Measurements from ENCODE around the gene BBS12. TPM values are rescaled to one million over a fixed set of nuclear protein-coding genes. Genes with fewer than 3 reads are reported as not detected.

BBS12 gene
- total RNA-seq, 1 donor from 2014 or later, result 4.7 TPM

DNA sequence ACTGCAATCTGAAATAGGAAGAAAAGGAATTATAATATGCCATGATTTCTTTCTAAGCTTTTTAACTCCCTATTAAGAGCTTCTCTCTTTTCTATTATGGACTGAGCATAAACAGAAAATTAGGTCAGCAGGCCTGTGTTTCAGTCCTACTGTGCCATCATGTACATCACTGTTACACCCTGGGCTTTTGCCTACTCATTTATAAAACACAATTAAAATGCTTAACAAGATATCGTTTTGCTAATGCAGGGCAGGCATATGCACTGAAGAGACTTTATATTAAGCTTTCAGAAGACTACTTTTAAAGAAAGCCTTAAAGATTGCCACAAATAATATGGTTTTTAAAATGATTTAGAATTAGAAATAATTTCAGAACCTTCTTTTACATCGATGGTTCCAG, 828 bp upstream of the BBS12 start:
- Mint-ChIP-seq H3K27ac (no peak overlapping the region), H3K4me1 (peaks cover 24% of the 10 kb centered on the region), H3K9me3 (no peaks in the 10 kb centered on the region), H3K4me3 (peak overlapping the region; percentile 94), H3K27me3 (no peaks in the 10 kb centered on the region), H3K36me3 (ENCODE audit: low read depth) (peaks cover 8% of the 10 kb centered on the region)
- no peak for DNase-seq
- intact Hi-C loops (cut with micrococcal nuclease), result loop anchor here (1.0 to 2.0 kb wide), 6 partner anchors 15 to 200 kb away; a partner anchor contains a TSS

DNA sequence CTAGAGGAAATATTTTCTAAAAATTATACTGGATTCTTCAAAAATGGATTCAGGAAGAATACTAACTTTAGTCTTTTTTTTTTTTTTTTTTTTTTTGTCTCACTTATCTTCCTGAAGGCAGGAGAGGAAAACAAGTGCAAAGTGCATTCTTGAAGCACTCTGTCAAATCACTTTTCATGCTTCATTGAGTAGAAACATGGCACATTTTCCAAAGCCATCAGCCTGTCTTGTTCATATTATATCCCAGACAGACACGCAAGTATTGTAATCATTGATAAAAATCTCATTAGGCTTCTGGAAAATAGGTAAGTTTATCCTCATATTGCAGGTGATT, 1.2 kb downstream of the BBS12 start:
- DNase-seq, result no peak
- intact Hi-C loops (cut with micrococcal nuclease), result loop anchor here (2.0 kb wide), 1 partner anchor 17 kb away; no protein-coding TSS in a partner anchor
- H3K27ac Mint-ChIP-seq, result peak overlapping the region; percentile 96
- peak overlapping the region; percentile 94 for H3K4me3 Mint-ChIP-seq
- H3K9me3 Mint-ChIP-seq, result no peaks in the 10 kb centered on the region
- peaks cover 17% of the 10 kb centered on the region for H3K36me3 Mint-ChIP-seq (ENCODE audit: low read depth)
- H3K27me3 Mint-ChIP-seq, result no peaks in the 10 kb centered on the region
- peaks cover 22% of the 10 kb centered on the region for H3K4me1 Mint-ChIP-seq

DNA sequence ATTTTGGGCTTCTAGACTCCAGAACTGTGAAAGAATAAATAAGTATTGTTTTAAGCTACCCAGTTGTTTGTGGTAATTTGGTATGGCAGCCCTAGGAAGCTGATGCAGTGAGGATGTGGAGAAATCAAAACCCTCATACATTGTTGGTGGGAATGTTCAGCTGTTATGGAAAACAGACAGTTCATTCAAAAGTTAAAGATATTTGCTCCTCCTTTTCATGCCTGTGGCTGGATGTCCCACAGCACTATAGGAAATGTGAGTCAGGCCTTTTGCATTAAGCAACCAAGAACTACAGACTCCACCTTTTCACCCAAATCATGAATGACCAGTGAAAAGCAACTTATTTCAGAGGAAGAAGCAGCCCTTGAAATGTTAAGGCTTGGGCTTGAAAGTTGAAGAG, 6.7 kb downstream of the BBS12 start:
- Mint-ChIP-seq H3K36me3 (ENCODE audit: low read depth) (peaks cover 37% of the 10 kb centered on the region), H3K9me3 (no peaks in the 10 kb centered on the region), H3K4me3 (no peak overlapping the region), H3K4me1 (peaks cover 7% of the 10 kb centered on the region), H3K27ac (no peak overlapping the region), H3K27me3 (no peaks in the 10 kb centered on the region)
- intact Hi-C loops (cut with micrococcal nuclease), result no loop called here
- DNase-seq, result no peak

DNA sequence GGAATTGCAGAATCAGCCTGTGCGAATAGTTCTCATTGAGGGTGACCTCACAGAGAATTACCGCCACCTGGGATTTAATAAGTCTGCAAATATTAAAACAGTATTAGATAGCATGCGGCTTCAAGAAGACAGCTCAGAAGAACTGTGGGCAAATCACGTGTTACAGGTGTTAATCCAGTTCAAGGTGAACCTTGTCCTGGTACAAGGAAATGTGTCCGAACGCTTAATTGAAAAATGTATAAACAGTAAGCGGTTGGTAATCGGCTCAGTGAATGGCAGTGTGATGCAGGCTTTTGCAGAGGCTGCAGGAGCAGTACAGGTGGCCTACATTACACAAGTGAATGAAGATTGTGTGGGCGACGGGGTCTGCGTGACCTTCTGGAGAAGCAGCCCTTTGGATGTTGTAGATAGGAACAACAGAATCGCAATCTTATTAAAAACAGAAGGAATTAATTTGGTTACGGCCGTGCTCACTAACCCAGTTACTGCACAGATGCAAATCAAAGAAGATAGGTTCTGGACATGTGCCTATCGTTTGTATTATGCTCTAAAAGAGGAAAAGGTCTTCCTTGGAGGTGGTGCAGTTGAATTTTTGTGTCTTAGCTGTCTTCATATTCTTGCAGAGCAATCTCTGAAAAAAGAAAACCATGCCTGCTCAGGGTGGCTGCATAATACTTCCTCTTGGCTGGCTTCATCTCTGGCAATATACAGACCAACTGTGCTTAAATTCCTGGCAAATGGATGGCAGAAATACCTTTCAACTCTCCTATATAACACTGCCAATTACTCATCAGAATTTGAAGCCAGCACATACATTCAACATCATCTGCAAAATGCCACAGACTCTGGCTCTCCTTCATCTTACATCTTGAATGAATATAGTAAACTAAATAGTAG, 10.7 kb downstream of the BBS12 start:
- H3K27ac Mint-ChIP-seq, result no peak overlapping the region
- no peaks in the 10 kb centered on the region for H3K27me3 Mint-ChIP-seq
- peaks cover 6% of the 10 kb centered on the region for H3K9me3 Mint-ChIP-seq
- no peak for DNase-seq
- peaks cover 14% of the 10 kb centered on the region for H3K4me1 Mint-ChIP-seq
- intact Hi-C loops (cut with micrococcal nuclease), result no loop called here
- H3K4me3 Mint-ChIP-seq, result no peak overlapping the region
- peaks cover 36% of the 10 kb centered on the region for H3K36me3 Mint-ChIP-seq (ENCODE audit: low read depth)

DNA sequence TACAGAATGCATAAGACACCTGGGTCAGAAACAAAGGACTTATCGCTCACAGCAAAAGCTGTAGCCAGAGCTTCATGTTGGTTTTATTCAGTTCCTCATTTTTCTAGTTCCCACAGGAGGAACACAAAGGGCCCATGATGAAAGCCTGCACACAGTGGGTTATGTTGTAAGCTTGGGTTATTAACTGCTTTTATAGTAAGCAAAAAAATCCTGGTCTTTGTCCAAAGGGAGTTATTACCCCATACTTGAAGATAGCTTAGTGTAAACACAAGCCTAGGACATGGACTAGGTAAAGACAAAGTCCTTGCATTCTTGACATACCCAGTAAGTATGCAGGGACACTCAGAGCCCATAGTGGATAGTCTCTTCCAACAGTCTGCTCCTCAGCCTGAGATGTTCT, 11.7 kb downstream of the BBS12 start:
- H3K4me1 Mint-ChIP-seq, result peaks cover 14% of the 10 kb centered on the region
- no peaks in the 10 kb centered on the region for H3K27me3 Mint-ChIP-seq
- intact Hi-C loops (cut with micrococcal nuclease), result no loop called here

DNA sequence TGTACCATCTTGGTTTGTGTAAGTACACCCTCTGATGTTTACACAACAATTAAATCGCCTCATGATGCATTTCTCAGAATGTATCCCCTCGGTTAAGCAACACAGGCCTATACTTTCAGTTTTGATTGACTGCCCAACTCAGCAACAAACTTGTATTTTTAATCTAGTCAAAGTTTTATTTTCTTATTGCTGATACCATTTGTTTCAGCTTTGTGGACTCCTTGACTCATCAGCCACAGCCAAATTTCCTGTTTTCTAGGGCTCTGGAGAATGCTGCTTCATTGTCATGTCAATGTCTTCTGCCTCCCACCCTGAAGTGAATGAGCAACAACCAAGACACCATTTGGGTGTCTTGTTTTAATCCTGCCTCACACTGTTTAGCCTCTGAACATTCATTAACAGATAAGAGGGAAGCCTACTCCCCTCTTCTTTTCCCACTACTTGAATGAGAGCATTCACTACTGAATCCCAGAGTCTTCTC, 14.0 kb downstream of the BBS12 start:
- peaks cover 6% of the 10 kb centered on the region for H3K9me3 Mint-ChIP-seq
- H3K27ac Mint-ChIP-seq, result peak overlapping the region; percentile 88
- H3K36me3 Mint-ChIP-seq (ENCODE audit: low read depth), result peaks cover 27% of the 10 kb centered on the region
- H3K27me3 Mint-ChIP-seq, result peaks cover 7% of the 10 kb centered on the region
- peaks cover 18% of the 10 kb centered on the region for H3K4me1 Mint-ChIP-seq
- peak overlapping the region; percentile 54 for H3K4me3 Mint-ChIP-seq
- intact Hi-C loops (cut with micrococcal nuclease), result loop anchor here (1.0 to 2.0 kb wide), 2 partner anchors 14 to 18 kb away; partner anchors contain the start of gene BBS12
- DNase-seq, result peak; percentile 75

More for the DNA sequence above, 11.7 kb downstream of the BBS12 start:
- no peak overlapping the region for H3K4me3 Mint-ChIP-seq
- H3K9me3 Mint-ChIP-seq, result peaks cover 6% of the 10 kb centered on the region
- H3K36me3 Mint-ChIP-seq (ENCODE audit: low read depth), result peaks cover 30% of the 10 kb centered on the region
- no peak overlapping the region for H3K27ac Mint-ChIP-seq
- no peak for DNase-seq

DNA sequence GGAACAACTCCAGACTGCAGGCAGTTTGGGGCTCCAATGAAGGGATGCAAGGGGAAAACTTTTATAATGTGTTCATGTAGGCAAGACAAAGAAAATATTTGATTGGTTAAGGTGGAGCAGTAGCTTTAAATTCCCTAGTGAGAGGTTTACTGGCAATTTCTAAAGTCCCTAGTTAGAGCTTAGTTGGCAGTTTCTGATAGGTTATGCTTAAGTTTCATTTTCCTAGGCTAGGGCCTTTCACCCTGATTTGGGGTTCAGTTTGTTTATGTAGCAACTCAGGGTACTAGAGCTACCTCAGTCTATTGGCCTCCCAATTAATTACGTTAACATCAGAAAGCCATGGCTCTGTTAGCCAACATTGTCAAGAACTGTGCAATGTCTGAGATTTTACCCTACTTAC, 14.6 kb downstream of the BBS12 start:
- peak overlapping the region; percentile 88 for H3K27ac Mint-ChIP-seq
- intact Hi-C loops (cut with micrococcal nuclease), result loop anchor here (2.0 kb wide), 1 partner anchor 18 kb away; no protein-coding TSS in a partner anchor
- DNase-seq, result no peak
- peaks cover 18% of the 10 kb centered on the region for H3K4me1 Mint-ChIP-seq
- H3K9me3 Mint-ChIP-seq, result peaks cover 6% of the 10 kb centered on the region
- peaks cover 12% of the 10 kb centered on the region for H3K27me3 Mint-ChIP-seq
- H3K36me3 Mint-ChIP-seq (ENCODE audit: low read depth), result peaks cover 25% of the 10 kb centered on the region
- H3K4me3 Mint-ChIP-seq, result peak overlapping the region; percentile 54

DNA sequence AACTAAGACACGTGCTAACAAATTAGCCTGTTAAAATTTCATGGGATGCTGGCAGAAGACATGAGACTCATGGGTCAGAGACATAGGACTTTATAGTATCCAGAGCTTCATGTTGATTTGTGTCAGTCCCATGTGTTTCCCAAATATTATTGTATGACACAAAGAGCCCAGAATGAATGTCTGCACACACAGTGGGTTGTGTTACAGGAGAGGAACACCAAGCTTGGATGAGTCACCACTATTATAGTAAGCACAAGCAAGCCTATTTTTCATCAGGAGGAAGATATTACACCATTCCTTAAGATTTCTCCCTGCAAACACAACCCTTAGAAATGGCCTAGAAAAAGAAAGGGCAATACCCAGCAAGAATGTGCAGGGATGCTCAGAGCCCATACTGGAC, 15.4 kb downstream of the BBS12 start:
- H3K9me3 Mint-ChIP-seq, result peaks cover 6% of the 10 kb centered on the region
- intact Hi-C loops (cut with micrococcal nuclease), result loop anchor here (2.0 kb wide), 1 partner anchor 17 kb away; no protein-coding TSS in a partner anchor
- peaks cover 18% of the 10 kb centered on the region for H3K27me3 Mint-ChIP-seq
- no peak overlapping the region for H3K4me3 Mint-ChIP-seq
- peaks cover 19% of the 10 kb centered on the region for H3K36me3 Mint-ChIP-seq (ENCODE audit: low read depth)
- DNase-seq, result no peak
- peaks cover 18% of the 10 kb centered on the region for H3K4me1 Mint-ChIP-seq
- H3K27ac Mint-ChIP-seq, result no peak overlapping the region

DNA sequence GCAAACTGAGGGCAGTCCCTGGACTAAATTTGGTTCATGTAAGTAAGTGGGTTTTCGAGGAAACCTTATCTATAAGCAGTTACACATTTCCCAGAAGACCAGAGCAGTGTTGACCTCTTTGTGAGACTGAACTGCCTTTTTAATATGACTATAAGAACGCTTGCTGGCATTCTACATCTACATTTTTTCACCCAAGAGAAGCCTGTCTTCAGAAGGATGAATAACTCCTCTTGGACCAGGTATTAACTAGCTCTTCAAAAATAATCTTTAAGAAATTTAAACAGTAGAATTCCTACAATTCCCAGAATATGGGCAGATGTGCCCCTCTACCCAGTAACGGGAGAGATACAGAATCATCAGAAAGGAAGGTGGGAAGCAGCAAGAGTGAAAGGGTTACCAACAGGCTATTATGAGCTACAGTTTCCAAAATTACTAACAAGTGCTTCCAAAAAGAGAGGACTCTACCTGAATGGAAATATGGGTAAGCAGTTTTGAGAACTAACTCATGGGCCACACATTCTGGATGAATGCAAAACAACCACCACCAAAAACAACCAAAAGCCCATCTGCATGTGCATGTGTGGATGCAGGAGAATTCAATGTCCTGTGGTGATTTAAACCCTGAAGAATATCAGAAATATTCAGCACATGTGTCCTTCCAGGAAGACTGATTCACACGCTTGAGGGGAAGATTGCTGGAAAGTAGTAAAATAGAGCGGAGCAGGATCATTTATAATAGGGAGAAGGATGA, 17.4 kb downstream of the BBS12 start:
- H3K4me3 Mint-ChIP-seq, result no peak overlapping the region
- no peak overlapping the region for H3K27ac Mint-ChIP-seq
- peaks cover 20% of the 10 kb centered on the region for H3K4me1 Mint-ChIP-seq
- peaks cover 31% of the 10 kb centered on the region for H3K27me3 Mint-ChIP-seq
- intact Hi-C loops (cut with micrococcal nuclease), result no loop called here
- H3K36me3 Mint-ChIP-seq (ENCODE audit: low read depth), result peaks cover 12% of the 10 kb centered on the region
- no peak for DNase-seq
- peaks cover 4% of the 10 kb centered on the region for H3K9me3 Mint-ChIP-seq

DNA sequence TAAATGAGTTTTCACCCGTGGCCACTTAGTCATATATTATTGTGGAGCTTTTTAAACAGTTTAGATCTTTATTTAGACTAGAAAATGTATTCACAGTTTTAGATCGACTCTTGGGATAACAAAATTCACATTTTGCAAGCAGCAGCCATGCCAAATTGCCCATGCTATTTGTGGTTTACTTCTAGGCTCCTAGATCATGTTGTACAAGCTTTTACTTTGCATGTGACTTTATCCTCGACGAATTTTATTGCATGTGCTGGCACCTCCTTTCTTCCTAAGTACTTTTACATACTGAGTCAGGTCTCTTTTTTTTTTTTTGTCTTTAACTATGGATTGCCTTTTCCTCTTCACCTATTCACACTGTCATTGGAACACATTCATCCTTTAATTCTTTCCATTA, 23.2 kb downstream of the BBS12 start:
- intact Hi-C loops (cut with micrococcal nuclease), result no loop called here
- Mint-ChIP-seq H3K27ac (no peak overlapping the region), H3K9me3 (no peaks in the 10 kb centered on the region), H3K27me3 (peaks cover 37% of the 10 kb centered on the region), H3K4me1 (peaks cover 18% of the 10 kb centered on the region), H3K36me3 (ENCODE audit: low read depth) (peaks cover 2% of the 10 kb centered on the region), H3K4me3 (no peak overlapping the region)
- DNase-seq, result no peak

DNA sequence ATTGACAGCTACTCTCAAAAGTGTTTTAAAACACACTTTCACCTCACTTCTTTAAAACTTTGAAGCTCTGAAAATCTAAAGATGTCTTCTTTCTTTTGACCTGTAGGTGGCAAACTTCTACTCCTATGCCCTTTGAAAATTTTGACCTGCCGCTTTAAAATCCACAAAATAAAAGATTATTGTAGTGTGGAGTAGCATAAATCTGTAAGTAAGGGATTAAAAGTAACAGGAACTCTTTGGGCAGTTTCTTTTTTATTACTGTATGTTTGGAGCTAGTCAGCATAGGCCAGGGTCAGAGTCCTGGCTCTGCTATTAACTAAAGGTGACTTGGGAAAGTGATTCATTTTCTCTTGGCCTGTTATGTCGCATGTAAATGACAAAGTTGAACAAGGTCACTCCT, 25.5 kb downstream of the BBS12 start:
- Mint-ChIP-seq H3K36me3 (ENCODE audit: low read depth) (no peaks in the 10 kb centered on the region), H3K27ac (no peak overlapping the region), H3K4me1 (peaks cover 34% of the 10 kb centered on the region), H3K4me3 (no peak overlapping the region), H3K27me3 (peaks cover 22% of the 10 kb centered on the region), H3K9me3 (no peaks in the 10 kb centered on the region)
- intact Hi-C loops (cut with micrococcal nuclease), result loop anchor here (1.0 kb wide), 1 partner anchor 165 kb away; a partner anchor contains a TSS
- DNase-seq, result no peak

DNA sequence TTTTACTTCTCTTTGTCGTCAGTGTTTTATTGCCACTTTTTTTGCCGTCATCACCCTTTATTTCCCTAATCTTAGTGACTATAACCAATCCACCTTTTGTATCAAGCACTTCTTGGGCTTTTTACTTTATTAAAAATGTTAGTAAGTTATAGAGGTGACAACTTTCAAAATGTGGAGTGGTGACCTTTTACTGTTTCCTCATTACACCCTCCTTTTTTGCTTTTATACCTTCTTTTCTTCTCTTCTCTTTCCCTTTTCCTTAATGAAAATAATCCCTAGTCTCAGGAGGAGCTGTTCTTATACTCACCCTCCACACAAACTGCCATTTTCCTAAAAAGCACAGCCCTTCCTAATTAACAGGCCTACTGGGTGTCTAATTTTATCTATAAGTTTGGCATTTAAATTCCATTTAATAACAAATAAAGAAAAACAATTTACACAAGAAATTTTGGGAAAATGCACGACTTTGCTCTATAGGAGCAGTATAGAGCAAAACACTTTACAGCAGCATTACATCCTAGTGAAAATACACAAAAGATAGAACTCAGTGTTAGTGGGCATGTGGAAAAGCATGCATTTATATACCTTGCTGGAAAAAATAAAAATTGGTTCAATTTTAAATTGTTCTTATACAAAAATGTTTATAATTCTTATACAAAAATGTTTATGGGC, 27.3 kb downstream of the BBS12 start:
- Mint-ChIP-seq H3K36me3 (ENCODE audit: low read depth) (peaks cover 2% of the 10 kb centered on the region), H3K27me3 (peaks cover 9% of the 10 kb centered on the region), H3K4me1 (peaks cover 45% of the 10 kb centered on the region), H3K9me3 (no peaks in the 10 kb centered on the region), H3K4me3 (no peak overlapping the region), H3K27ac (peak overlapping the region; percentile 3)
- DNase-seq, result no peak
- intact Hi-C loops (cut with micrococcal nuclease), result no loop called here

DNA sequence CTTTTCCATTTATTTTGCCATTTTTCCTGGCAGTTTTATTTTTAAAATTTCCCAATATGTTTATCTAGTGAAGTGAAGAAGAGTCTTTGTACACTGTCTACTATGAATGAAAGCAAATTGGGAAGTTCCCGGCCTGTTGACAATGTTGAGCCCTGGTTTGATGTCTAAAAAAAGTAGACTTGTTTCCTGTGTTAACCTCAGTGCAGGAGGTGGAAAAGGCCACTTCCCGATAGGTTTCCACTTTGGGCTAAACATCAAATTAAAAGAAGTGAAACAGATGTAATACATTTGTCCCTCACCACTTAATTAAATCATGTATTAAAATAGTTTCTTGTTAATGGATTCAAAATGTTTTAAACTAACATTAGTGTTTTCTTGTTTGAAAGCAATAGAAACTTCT, 30.0 kb downstream of the BBS12 start:
- Mint-ChIP-seq H3K27me3 (no peaks in the 10 kb centered on the region), H3K4me1 (peaks cover 45% of the 10 kb centered on the region), H3K9me3 (no peaks in the 10 kb centered on the region), H3K36me3 (ENCODE audit: low read depth) (peaks cover 2% of the 10 kb centered on the region), H3K4me3 (peak overlapping the region; percentile 13), H3K27ac (peak overlapping the region; percentile 64)
- DNase-seq, result peak; percentile 80
- intact Hi-C loops (cut with micrococcal nuclease), result no loop called here
